Duodenal mucosa (tissue), 2 donors: ENCODE data around the gene SLC25A21.

ENCODE experiments used
- H3K27ac ChIP-seq: one replicate; pipeline ENCODE4 v1.7.0; 2013; ENCODE audit warnings: low read depth, low read length
- H3K27me3 ChIP-seq, 2 donors: one replicate each; pipeline ENCODE4 v1.7.0; 2013; ENCODE audit warnings: low read length in 2 of 2, control low read depth in 1 of 2; ENCODE audit not compliant: insufficient read depth in 2 of 2, control insufficient read depth in 1 of 2
- H3K36me3 ChIP-seq, 2 donors: one replicate each; pipeline ENCODE4 v1.7.0; 2013; ENCODE audit warnings: low read length in 2 of 2, control low read depth in 1 of 2; ENCODE audit not compliant: insufficient read depth in 2 of 2, control insufficient read depth in 1 of 2
- H3K4me1 ChIP-seq, 2 donors: one replicate each; pipeline ENCODE4 v1.7.0; 2013; ENCODE audit warnings: low read length in 2 of 2, control low read depth in 1 of 2; ENCODE audit not compliant: insufficient read depth in 2 of 2, control insufficient read depth in 1 of 2
- H3K4me3 ChIP-seq, 2 donors: one replicate each; pipeline ENCODE4 v1.7.0; 2013; ENCODE audit warnings: low read length in 2 of 2, low read depth in 1 of 2
- H3K9ac ChIP-seq, 2 donors: one replicate each; pipeline ENCODE4 v1.7.0; 2013; ENCODE audit warnings: low read length in 2 of 2, low read depth in 1 of 2
- H3K9me3 ChIP-seq, 2 donors: one replicate each; pipeline ENCODE4 v1.7.0; 2013; ENCODE audit warnings: low read length in 2 of 2, control low read depth in 1 of 2; ENCODE audit not compliant: control insufficient read depth in 1 of 2

The SLC25A21 gene

DNA sequence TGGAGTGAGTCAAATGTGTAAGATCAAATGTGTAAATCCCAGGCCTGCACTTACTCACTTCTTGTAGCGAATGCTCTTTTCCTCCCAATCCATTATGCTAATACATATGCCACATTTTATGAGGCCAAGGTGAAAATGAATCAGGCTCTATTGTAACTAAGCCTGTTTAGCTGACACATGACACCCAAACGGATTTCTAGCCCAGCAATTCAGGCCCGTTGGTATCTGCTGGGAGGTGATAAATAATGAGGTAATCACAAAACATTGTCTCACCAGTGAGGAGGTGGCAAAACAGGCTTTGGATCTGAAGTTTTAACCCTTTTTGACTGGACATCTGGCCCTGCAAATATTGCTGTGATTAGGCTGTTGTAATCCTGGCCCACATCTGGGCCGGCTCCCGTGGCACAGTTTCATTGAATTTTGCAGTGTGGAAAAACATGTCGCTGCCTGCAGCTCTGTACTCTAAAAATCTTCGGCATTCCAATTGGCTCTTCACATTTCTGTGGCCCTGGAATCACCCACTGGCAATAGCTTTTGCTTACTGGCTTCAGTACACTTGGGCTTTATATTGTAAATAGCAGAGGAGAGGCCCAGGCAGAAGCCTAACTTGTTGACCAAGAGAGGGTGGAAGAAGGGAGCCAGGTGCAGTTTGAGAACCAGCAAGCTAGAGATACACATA lies 404.7 kb downstream of the SLC25A21 start:
- Histone ChIP-seq H3K36me3 (no peaks in the 10 kb centered on the region), H3K4me1 (no peaks in the 10 kb centered on the region), H3K27me3 (no peaks in the 10 kb centered on the region), H3K9me3 (no peaks in the 10 kb centered on the region), H3K4me3 (no peak overlapping the region), H3K9ac (no peak overlapping the region), H3K27ac (no peak overlapping the region)

- Histone ChIP-seq H3K4me3 (no peak overlapping the region), H3K27ac (no peak overlapping the region), H3K36me3 (no peaks in the 10 kb centered on the region), H3K4me1 (no peaks in the 10 kb centered on the region), H3K27me3 (no peaks in the 10 kb centered on the region), H3K9ac (no peak overlapping the region), H3K9me3 (no peaks in the 10 kb centered on the region)
Observed at GRCh38 chr14:36766974-36767373, 405.4 kb downstream of the SLC25A21 start.

DNA sequence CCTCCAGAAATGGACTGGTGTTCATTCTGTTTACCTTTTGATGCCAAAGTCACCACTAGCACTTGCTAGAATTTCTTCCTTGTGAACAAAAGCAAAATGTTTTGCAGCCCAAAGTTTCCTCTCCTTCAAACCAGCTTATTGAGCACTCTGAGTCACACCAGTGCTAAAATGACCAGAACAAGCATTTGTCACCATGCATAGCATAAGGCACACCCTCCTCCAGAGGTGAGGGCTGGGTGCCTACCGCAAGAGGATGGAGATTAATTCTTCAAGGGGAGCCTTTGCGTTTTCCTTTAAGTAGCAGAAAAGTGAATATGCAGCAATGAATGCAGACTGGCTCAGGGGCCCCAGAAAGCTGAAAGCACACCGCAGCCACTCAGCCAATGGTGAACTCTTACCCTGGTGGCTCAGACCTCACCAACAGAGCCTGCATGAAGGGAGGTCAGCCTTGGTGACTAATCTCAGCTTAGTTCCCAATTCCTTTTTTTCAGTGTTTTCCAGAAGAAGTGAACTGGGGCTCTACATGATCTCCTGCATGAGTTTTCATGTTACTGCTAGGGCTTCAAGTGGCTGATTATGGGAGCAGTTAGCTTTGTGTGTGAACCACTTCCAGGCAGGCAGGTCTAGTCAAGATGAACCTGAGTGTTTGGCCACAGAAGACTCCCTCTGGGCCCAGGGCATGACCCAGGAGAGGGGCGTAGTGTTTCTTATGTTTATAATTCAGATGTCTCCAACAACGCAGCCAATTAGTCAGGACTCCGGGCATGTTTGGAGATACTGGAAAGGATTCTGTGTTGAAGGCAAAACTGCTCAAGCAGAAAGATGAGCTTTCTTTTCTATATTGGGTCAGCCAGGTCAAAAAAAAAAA lies 414.4 kb downstream of the SLC25A21 start:
- Histone ChIP-seq H3K36me3 (no peaks in the 10 kb centered on the region), H3K27me3 (no peaks in the 10 kb centered on the region), H3K4me3 (no peak overlapping the region), H3K9ac (no peak overlapping the region), H3K4me1 (no peaks in the 10 kb centered on the region), H3K9me3 (no peaks in the 10 kb centered on the region), H3K27ac (no peak overlapping the region)

DNA sequence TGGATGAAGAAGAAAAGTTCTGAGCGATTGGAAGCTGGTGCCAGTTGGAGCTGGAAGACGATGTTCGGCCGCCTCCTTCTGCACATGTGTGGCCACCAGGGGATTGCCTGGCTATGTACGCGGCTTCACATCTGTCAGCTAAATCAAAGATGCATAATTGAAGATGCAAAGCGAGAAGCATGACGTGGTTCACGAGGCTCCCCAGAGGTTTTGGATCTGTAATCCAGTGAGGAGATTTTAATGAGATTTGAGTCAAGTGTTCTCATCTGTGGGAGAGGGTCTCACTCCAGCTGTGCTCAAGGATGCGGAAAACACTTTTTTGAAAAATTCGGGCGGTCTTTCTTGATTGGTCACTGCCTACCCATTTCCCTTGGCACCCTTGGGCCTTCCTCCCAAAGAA lies 416.2 kb downstream of the SLC25A21 start:
- Histone ChIP-seq H3K36me3 (no peaks in the 10 kb centered on the region), H3K27ac (no peak overlapping the region), H3K9ac (no peak overlapping the region), H3K4me3 (no peak overlapping the region), H3K27me3 (no peaks in the 10 kb centered on the region), H3K9me3 (no peaks in the 10 kb centered on the region), H3K4me1 (no peaks in the 10 kb centered on the region)

- H3K27me3 ChIP-seq = no peaks in the 10 kb centered on the region
- no peak overlapping the region for H3K27ac ChIP-seq
- H3K9ac ChIP-seq = no peak overlapping the region
- no peaks in the 10 kb centered on the region for H3K9me3 ChIP-seq
- no peaks in the 10 kb centered on the region for H3K4me1 ChIP-seq
- H3K4me3 ChIP-seq = no peak overlapping the region
- no peaks in the 10 kb centered on the region for H3K36me3 ChIP-seq
Observed at GRCh38 chr14:36755756-36756155, 416.6 kb downstream of the SLC25A21 start.

DNA sequence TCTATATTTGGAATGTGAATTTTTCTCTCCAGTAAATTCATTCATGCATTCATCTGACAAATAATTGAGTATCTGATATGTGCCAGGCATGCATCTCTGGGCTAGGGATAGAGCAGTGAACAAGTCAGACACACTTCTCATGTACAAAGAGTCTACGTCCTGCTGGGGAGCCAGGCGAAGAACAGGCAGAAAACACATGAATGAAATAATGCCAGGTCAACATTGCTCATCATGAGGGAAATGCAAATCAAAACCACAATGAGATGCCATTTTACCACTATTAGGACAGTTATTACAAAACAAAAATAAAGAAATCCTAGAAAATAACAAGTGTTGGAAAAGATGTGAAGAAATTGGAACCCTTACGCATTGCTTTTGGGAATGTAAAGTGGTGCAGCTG lies 420.5 kb downstream of the SLC25A21 start:
- Histone ChIP-seq H3K27ac (no peak overlapping the region), H3K9me3 (no peaks in the 10 kb centered on the region), H3K4me3 (no peak overlapping the region), H3K36me3 (no peaks in the 10 kb centered on the region), H3K9ac (no peak overlapping the region), H3K27me3 (no peaks in the 10 kb centered on the region), H3K4me1 (no peaks in the 10 kb centered on the region)

- no peaks in the 10 kb centered on the region for H3K4me1 ChIP-seq
- H3K9me3 ChIP-seq = no peaks in the 10 kb centered on the region
- H3K27ac ChIP-seq = no peak overlapping the region
- H3K4me3 ChIP-seq = no peak overlapping the region
- no peaks in the 10 kb centered on the region for H3K27me3 ChIP-seq
- H3K36me3 ChIP-seq = no peaks in the 10 kb centered on the region
- H3K9ac ChIP-seq = no peak overlapping the region
Observed at GRCh38 chr14:36751106-36751505, 421.3 kb downstream of the SLC25A21 start.

DNA sequence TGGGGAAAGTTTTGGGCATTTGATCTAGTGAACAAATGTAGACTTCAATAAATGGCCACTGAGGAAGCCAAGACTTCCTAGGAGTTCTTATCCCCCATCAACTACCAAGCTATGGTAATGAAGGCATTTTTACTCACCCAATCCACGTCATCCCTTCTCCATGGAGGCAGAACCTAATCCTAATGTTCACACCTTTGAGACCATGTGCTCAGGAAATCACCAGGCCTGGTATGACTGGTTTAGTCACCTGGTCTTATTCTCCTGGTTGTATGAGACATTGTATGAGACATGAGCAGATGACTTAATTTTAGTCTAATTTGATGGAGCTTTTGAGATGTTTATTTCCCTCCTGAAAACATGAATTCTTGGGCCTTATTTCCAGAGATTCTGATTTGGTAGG lies 422.2 kb downstream of the SLC25A21 start:
- Histone ChIP-seq H3K4me3 (no peak overlapping the region), H3K4me1 (no peaks in the 10 kb centered on the region), H3K9ac (no peak overlapping the region), H3K36me3 (no peaks in the 10 kb centered on the region), H3K9me3 (no peaks in the 10 kb centered on the region), H3K27ac (no peak overlapping the region), H3K27me3 (no peaks in the 10 kb centered on the region)

- Histone ChIP-seq H3K27ac (no peak overlapping the region), H3K4me3 (no peak overlapping the region), H3K9ac (no peak overlapping the region), H3K4me1 (no peaks in the 10 kb centered on the region), H3K36me3 (no peaks in the 10 kb centered on the region), H3K27me3 (no peaks in the 10 kb centered on the region), H3K9me3 (peaks cover 0 to 2% of the 10 kb centered on the region in 2 donors)
Observed at GRCh38 chr14:36748610-36749213, 423.7 kb downstream of the SLC25A21 start.
